Natural killer cell (primary cell): ENCODE measurements around the gene FLVCR2. TPM values are rescaled to one million over a fixed set of nuclear protein-coding genes. Genes with fewer than 3 reads are reported as not detected.

Source experiments
- ATAC-seq, 3 donors: fragments of 150-1000 bp in 2 of 3; fragments of 200-7000 bp in 1 of 3; cut with Tn5 transposase; 1 replicate in 1 of 3; 2 replicates in 2 of 3; pipeline ENCODE4 v1.10.0; 2021; ENCODE audit warnings: mild to moderate bottlenecking in 2 of 3, moderate library complexity in 2 of 3
- DNase-seq, 2 donors: peaks; one replicate each; pipeline versions ENCODE4 v3.0.0 to v3.0.0-alpha.2; 2013 to 2021; ENCODE audit warnings: mixed read lengths in 1 of 2
- H3K27ac ChIP-seq: one replicate; pipeline ENCODE4 v1.5.1; 2013; ENCODE audit warnings: mild to moderate bottlenecking, low read length
- H3K27me3 ChIP-seq: one replicate; pipeline ENCODE4 v1.6.1; 2013; ENCODE audit warnings: low read length; ENCODE audit not compliant: control insufficient read depth, insufficient read depth
- H3K36me3 ChIP-seq: one replicate; pipeline ENCODE4 v1.6.1; 2013; ENCODE audit warnings: low read length; ENCODE audit not compliant: control insufficient read depth, insufficient read depth
- H3K4me1 ChIP-seq: one replicate; pipeline ENCODE4 v1.6.1; 2013; ENCODE audit warnings: low read length; ENCODE audit not compliant: control insufficient read depth, insufficient read depth
- H3K4me3 ChIP-seq: one replicate; pipeline ENCODE4 v1.5.1; 2013; ENCODE audit warnings: low read length
- H3K9me3 ChIP-seq: one replicate; pipeline ENCODE4 v1.6.1; 2013; ENCODE audit warnings: low read length; ENCODE audit not compliant: control insufficient read depth, insufficient read depth
- H3K27ac Mint-ChIP-seq, 2 donors: one replicate each; pipeline ENCODE4 v1.8.0; 2022; ENCODE audit warnings: mild to moderate bottlenecking in 2 of 2, mixed read lengths in 2 of 2, moderate library complexity in 1 of 2
- H3K27me3 Mint-ChIP-seq, 2 donors: one replicate each; pipeline ENCODE4 v1.8.0; 2022; ENCODE audit warnings: low read depth in 2 of 2, mixed read lengths in 2 of 2
- H3K36me3 Mint-ChIP-seq: one replicate; pipeline ENCODE4 v1.8.0; 2022; ENCODE audit warnings: mixed read lengths
- H3K4me1 Mint-ChIP-seq, 2 donors: one replicate each; pipeline ENCODE4 v1.8.0; 2022; ENCODE audit warnings: mixed read lengths in 2 of 2
- H3K4me3 Mint-ChIP-seq: one replicate; pipeline ENCODE4 v1.8.0; 2022; ENCODE audit warnings: mild to moderate bottlenecking, moderate library complexity, mixed read lengths
- H3K9me3 Mint-ChIP-seq, 2 donors: one replicate each; pipeline ENCODE4 v1.8.0; 2022; ENCODE audit warnings: mixed read lengths in 2 of 2
- WGBS: methylation state at CpG from one replicate; pipeline ENCODE4 v1.1.7; 2013; ENCODE audit warnings: missing lambda C conversion rate; ENCODE audit not compliant: insufficient coverage; 5-methylcytosine and 5-hydroxymethylcytosine counted together
- intact Hi-C: fragments of 100-400 bp; cut with micrococcal nuclease; formaldehyde crosslinking; loops from one replicate; pipeline ENCODE4 v1.14.2; 2022
- total RNA-seq, 4 donors: library from RNA; stranded (reverse); fragments of 120-200 nt in 1 of 4; gene quantifications; one replicate each; pipeline versions ENCODE4 v1.2.3 to v1.2.4, GENCODE V29; 2013 to 2022
- TF ChIP-seq, protein P1 (sequence below): fragments of 200-600 bp; IDR thresholded peaks from one replicate; pipeline ENCODE4 v1.8.0; 2022; ENCODE audit warnings: antibody characterized with exemption

FLVCR2 gene
- total RNA-seq, 3 donors from 2014 or later (not counting 1 experiment from before 2014, with no cell fraction given) = 1.4 to 4.8 (median 2.1) TPM

DNA sequence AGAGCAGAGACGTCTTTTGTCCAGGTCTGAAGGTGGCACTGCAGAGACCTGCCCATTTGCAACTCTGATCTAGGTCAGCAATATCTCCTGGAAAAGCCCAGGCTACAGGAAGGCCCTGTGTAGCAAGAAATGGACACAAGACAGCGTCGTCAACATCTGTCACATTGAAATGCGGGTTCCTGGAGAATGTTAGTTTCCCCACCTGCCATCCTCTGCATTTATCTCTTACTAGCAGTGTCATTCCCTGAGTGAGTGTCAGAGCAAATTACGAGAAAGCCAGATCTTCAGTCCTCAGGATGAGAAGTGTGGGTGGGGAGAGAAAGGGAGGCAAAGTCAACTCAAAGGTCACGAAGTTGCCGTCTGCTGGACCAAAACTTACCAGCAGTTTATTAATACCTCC, 27.4 kb upstream of the FLVCR2 start:
- TF ChIP-seq, protein P1, sequence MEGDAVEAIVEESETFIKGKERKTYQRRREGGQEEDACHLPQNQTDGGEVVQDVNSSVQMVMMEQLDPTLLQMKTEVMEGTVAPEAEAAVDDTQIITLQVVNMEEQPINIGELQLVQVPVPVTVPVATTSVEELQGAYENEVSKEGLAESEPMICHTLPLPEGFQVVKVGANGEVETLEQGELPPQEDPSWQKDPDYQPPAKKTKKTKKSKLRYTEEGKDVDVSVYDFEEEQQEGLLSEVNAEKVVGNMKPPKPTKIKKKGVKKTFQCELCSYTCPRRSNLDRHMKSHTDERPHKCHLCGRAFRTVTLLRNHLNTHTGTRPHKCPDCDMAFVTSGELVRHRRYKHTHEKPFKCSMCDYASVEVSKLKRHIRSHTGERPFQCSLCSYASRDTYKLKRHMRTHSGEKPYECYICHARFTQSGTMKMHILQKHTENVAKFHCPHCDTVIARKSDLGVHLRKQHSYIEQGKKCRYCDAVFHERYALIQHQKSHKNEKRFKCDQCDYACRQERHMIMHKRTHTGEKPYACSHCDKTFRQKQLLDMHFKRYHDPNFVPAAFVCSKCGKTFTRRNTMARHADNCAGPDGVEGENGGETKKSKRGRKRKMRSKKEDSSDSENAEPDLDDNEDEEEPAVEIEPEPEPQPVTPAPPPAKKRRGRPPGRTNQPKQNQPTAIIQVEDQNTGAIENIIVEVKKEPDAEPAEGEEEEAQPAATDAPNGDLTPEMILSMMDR = no peak
- intact Hi-C loops = no loop called here
- no peak overlapping the region for H3K27ac Mint-ChIP-seq
- H3K27me3 ChIP-seq = no peaks in the 10 kb centered on the region
- H3K4me1 ChIP-seq = no peaks in the 10 kb centered on the region
- no peaks in the 10 kb centered on the region for H3K9me3 Mint-ChIP-seq
- no peaks in the 10 kb centered on the region for H3K36me3 Mint-ChIP-seq
- H3K27me3 Mint-ChIP-seq = no peaks in the 10 kb centered on the region
- peaks cover 20% of the 10 kb centered on the region for H3K36me3 ChIP-seq
- H3K4me1 Mint-ChIP-seq = peaks cover 0 to 10% of the 10 kb centered on the region in 2 donors
- no peaks in the 10 kb centered on the region for H3K9me3 ChIP-seq
- no peak overlapping the region for H3K27ac ChIP-seq
- no peak overlapping the region for H3K4me3 Mint-ChIP-seq
- no peak for ATAC-seq
- 82% methylated on average over 7 of the region's 7 CpGs for WGBS
- DNase-seq = no peak
- H3K4me3 ChIP-seq = no peak overlapping the region

DNA sequence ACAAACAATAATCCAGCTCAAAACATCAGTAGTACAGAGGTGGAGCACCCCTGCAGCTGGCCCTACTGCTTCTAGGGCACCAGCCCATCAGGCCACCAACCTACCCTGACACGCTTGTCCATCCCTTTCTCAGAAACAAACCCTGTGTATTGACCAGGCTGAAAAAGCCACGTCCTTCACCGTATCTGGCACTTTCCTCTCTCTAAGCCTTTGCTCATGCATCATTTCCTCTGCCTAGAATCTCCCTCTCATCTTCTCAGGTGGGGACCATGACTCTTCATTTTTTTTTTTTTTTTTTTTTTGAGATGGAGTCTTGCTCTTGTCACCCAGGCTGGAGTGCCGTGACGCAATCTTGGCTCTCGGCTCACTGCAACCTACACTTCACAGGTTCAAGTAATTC, 25.3 kb upstream of the FLVCR2 start:
- intact Hi-C loops = no loop called here
- Histone ChIP-seq H3K27ac (no peak overlapping the region), H3K27me3 (no peaks in the 10 kb centered on the region), H3K4me3 (no peak overlapping the region), H3K9me3 (no peaks in the 10 kb centered on the region), H3K4me1 (no peaks in the 10 kb centered on the region), H3K36me3 (peaks cover 3% of the 10 kb centered on the region)
- no peaks in the 10 kb centered on the region for H3K27me3 Mint-ChIP-seq
- H3K36me3 Mint-ChIP-seq = no peaks in the 10 kb centered on the region
- ATAC-seq = no peak
- peaks cover 0 to 10% of the 10 kb centered on the region in 2 donors for H3K4me1 Mint-ChIP-seq
- DNase-seq = no peak
- 81% methylated on average over 6 of the region's 6 CpGs for WGBS
- no peaks in the 10 kb centered on the region for H3K9me3 Mint-ChIP-seq
- H3K27ac Mint-ChIP-seq = no peak overlapping the region
- TF ChIP-seq, protein P1 = no peak
- no peak overlapping the region for H3K4me3 Mint-ChIP-seq

DNA sequence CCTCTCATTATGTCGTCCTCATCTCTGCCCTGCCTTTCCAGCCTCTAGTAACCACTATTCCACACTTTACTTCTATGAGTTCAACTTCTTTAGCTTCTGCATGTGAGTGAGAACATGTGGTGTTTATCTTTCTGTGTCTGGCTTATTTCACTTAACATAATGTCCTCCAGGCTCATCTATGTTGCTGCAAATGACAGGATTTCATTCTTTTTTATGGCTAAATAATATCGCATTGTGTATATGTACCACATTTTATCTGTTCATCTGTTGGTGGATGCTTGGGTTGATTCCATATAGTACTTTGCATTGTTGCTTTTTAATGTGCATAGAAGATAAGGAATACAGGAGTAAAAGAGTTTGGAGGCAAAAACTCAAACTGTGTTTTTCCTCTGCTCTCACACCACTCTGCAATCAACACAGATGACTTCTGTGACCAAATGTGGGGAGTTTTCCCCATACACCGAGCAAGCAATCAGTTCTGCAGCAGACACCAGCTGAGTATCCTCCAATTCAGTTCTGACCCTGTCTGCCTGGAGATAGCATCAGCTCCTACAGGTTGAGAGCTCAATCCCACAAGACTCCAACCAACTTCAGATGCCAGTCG, 24.6 kb upstream of the FLVCR2 start:
- H3K36me3 ChIP-seq = no peaks in the 10 kb centered on the region
- H3K27me3 ChIP-seq = no peaks in the 10 kb centered on the region
- ATAC-seq (no peak), DNase-seq (no peak)
- TF ChIP-seq, protein P1 = no peak
- H3K4me3 ChIP-seq = no peak overlapping the region
- peaks cover 0 to 10% of the 10 kb centered on the region in 2 donors for H3K4me1 Mint-ChIP-seq
- H3K27me3 Mint-ChIP-seq = no peaks in the 10 kb centered on the region
- no peak overlapping the region for H3K27ac Mint-ChIP-seq
- H3K9me3 ChIP-seq = no peaks in the 10 kb centered on the region
- no peaks in the 10 kb centered on the region for H3K4me1 ChIP-seq
- no peak overlapping the region for H3K27ac ChIP-seq
- no peaks in the 10 kb centered on the region for H3K36me3 Mint-ChIP-seq
- WGBS = 62% methylated on average over 3 of the region's 4 CpGs
- no peak overlapping the region for H3K4me3 Mint-ChIP-seq
- intact Hi-C loops = no loop called here
- no peaks in the 10 kb centered on the region for H3K9me3 Mint-ChIP-seq

DNA sequence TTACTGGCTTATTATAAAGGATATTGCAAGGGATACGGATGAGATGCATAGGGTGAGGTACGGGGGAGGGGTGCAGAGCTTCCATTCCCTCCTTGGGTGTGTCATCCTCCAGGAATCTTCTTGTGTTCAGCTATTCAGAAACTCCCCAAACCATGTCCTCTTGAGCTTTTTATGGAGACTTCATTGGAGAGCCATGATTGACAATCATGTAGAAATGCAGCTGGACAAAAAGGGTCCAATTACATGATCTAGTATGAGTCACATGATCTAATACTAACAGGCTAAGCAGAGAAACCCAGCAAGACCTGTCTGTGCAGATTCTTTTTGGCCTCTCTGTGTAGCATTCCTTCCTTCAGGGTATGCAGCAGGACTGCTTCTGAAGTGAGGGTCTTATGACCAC, 23.9 kb upstream of the FLVCR2 start:
- H3K27ac ChIP-seq = no peak overlapping the region
- H3K4me3 Mint-ChIP-seq = no peak overlapping the region
- no peaks in the 10 kb centered on the region for H3K36me3 ChIP-seq
- no peaks in the 10 kb centered on the region for H3K36me3 Mint-ChIP-seq
- no peak overlapping the region for H3K27ac Mint-ChIP-seq
- H3K27me3 ChIP-seq = no peaks in the 10 kb centered on the region
- ATAC-seq (no peak), DNase-seq (no peak)
- H3K27me3 Mint-ChIP-seq = no peaks in the 10 kb centered on the region
- no peaks in the 10 kb centered on the region for H3K9me3 ChIP-seq
- H3K9me3 Mint-ChIP-seq = no peaks in the 10 kb centered on the region
- WGBS = 50% methylated on average over 2 of the region's 2 CpGs
- intact Hi-C loops = no loop called here
- TF ChIP-seq, protein P1 = no peak
- no peaks in the 10 kb centered on the region for H3K4me1 ChIP-seq
- peaks cover 0 to 10% of the 10 kb centered on the region in 2 donors for H3K4me1 Mint-ChIP-seq
- no peak overlapping the region for H3K4me3 ChIP-seq
